Epithelial cell of esophagus (primary cell): ENCODE measurements around the gene LCNL1.
"Not testable (repeated sequence)": the region's sequence is repeated elsewhere in the genome, so short reads cannot be mapped to it uniquely, and the experiment has no call there.

Experiments
- DNase-seq: peaks from one replicate; pipeline ENCODE4 v3.0.0; 2010; ENCODE audit warnings: low read depth
- H3K4me3 ChIP-seq: 2 replicates; pipeline ENCODE4 v1.5.1; 2011; ENCODE audit warnings: mild to moderate bottlenecking, low read length, control low read depth
- TF ChIP-seq, protein P1 (sequence below): IDR thresholded peaks from 2 replicates; pipeline ENCODE4 v1.5.1; 2011; ENCODE audit warnings: low read depth, mild to moderate bottlenecking, low read length, control low read depth, inconsistent platforms; ENCODE audit not compliant: insufficient read depth; ENCODE audit errors: missing control alignments

The LCNL1 gene

DNA sequence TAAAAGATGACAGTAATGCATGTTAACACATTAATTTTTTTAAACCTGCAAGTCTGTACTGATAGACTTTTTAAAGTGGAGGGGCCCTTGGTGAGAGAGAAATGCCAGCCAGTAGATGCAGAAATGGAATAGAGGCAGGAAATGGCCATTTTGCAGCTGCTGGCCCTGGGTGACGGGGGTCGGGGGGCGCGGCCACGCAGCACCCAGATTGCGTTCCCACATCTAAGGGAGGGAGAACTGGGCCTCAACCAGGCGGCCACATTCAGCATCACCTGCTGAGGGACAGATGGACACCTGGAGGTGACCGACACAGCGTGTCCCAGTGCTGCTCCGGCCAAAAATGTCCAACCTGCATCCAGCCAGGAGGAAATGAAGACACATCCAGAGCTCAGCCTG, 19.9 kb downstream of the LCNL1 start:
- DNase-seq, result no peak
- TF ChIP-seq, protein P1, sequence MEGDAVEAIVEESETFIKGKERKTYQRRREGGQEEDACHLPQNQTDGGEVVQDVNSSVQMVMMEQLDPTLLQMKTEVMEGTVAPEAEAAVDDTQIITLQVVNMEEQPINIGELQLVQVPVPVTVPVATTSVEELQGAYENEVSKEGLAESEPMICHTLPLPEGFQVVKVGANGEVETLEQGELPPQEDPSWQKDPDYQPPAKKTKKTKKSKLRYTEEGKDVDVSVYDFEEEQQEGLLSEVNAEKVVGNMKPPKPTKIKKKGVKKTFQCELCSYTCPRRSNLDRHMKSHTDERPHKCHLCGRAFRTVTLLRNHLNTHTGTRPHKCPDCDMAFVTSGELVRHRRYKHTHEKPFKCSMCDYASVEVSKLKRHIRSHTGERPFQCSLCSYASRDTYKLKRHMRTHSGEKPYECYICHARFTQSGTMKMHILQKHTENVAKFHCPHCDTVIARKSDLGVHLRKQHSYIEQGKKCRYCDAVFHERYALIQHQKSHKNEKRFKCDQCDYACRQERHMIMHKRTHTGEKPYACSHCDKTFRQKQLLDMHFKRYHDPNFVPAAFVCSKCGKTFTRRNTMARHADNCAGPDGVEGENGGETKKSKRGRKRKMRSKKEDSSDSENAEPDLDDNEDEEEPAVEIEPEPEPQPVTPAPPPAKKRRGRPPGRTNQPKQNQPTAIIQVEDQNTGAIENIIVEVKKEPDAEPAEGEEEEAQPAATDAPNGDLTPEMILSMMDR, result no peak
- no peak overlapping the region for H3K4me3 ChIP-seq

DNA sequence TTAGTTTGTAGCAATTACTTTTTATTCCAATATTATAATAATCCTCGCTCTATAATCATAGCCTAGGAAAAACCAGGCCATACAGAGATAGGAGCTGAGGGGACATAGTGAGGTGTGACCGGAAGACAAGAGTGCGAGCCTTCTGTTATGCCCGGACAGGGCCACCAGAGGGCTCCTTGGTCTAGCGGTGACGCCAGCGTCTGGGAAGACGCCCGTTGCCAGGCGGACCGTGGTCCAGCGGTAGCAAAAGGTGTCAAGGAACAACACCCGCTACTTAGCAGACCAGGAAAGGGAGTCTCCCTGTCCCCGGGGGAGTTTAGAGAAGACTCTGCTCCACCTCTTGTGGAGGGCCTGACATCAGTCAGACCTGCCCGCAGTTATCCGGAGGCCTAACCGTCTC, 21.5 kb downstream of the LCNL1 start:
- DNase-seq, result not testable (repeated sequence)
- TF ChIP-seq, protein P1, result peak; percentile 29

DNA sequence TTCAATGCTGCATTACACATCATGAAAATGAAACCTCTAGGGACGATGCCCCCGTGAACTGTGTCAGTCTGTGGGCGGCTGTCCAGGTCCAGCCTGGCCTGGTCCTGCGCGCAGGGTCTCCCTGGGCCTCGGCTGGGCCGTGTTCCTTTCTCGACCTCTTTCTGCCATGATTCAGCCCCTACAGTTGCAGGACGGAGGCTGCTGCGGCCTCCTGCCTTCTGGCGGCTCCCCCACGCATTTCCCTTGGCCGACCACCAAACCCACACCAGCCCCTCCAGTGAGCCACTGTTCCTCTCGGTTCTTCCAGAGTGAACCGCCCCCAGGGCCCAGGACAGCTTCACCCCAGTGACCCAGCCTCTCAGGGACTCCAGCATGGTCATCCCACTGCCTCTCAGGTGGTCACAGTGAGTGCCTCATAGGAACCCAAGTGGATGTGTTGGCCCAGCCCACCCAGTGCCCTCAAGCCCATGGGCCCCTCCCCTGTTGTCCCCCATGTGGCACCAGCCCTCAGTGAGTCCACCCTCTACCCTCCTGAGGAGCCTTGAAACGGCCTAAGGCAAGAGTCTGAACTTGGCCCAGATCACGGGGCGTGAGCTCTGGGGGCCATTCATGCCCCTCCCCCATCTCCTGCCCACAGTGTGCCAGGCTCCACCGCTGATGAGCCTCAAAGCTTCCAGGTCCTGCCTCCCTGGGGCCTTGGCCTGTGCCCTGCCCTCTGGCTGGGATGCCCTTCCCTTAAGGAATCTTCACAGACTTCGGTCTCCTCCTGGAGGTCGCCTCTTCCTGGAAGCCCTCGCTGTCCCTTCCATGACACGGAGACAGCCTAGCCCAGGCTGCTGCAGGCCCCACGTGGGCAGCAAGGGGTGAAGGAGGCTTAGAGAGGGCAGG, 23.6 kb downstream of the LCNL1 start:
- no peak overlapping the region for H3K4me3 ChIP-seq
- DNase-seq, result no peak
- TF ChIP-seq, protein P1, result no peak

More for the DNA sequence above, 21.5 kb downstream of the LCNL1 start:
- H3K4me3 ChIP-seq, result not testable (repeated sequence)

DNA sequence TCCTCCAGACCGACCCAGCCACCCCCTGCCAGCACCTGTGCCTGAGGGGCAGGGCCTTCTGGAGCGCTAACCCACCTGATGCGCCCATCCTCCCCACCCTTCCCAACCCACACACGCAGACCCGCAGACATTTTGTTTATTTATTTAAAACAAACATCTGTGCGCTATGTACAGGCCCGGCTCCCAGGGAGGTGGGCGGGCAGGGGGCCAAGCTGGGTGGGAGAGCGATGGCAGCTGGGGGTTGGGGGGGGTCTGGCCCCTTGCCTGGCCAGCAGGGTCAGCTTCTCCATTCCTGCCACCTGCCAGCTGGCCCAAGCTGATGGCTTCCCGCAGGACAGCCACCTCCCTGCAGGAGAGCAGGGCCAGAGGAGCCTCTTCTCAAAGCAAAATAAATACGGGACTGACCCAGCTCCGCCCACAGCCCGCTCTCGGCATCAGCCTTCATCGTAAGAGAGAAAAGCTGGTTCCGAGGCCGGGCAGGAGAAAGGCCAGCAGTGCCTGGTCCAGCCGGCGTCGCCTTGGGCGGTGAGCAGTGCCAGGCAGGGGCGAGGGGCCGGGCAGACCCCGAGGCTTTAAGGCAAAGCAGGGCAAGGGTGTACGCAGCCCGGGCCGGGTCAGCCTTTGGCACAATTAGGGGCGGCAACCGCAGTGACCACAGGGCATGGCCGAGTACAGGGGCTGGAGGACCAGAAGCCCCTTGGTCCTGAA, 24.5 kb downstream of the LCNL1 start:
- H3K4me3 ChIP-seq, result no peak overlapping the region
- TF ChIP-seq, protein P1, result no peak
- no peak for DNase-seq

DNA sequence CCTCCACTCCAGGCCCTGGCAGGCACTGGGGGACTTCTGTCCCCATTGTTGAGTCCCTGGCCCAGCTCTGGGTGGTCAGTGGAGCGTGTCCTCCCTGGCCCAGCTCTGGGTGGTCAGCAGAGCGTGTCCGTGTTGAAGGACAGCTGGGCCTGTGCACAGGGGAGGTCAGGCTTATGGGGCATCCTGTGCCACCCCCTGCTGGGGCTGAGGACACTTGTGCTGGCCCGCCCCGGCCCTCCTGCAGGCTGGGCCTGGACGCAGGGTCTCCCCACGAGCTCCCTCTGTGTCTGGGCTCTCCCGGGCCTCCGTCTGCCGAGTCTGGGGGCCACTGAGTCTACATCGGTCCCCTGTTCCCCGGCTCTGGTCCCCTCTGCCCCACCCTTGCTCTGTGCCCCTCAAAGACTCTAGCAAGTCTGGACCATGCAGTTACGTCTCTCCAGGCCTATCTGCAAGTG, 25.1 kb downstream of the LCNL1 start:
- TF ChIP-seq, protein P1, result no peak
- H3K4me3 ChIP-seq, result no peak overlapping the region
- DNase-seq, result no peak

DNA sequence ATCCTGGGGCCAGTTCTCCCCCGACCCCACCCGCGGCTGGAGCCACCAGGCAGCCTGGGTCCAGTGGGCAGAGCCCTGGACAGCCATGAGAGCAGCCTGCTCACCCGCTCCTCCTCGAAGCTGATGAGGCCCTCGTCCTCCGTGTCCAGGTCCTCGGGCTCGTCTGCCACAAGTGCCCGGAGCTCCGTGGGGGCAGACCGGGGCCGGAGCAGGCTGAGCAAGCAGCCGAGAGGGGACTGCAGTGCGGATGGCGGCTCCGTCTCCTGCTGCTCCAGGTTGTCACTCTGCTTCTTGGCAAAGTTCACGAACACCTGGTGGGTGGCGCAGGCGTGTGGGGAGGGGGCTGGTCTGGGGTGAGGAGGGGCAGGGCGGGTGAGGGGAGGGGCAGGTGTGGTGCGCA, 25.5 kb downstream of the LCNL1 start:
- no peak for DNase-seq
- H3K4me3 ChIP-seq, result no peak overlapping the region

More for the DNA sequence above, 25.5 kb downstream of the LCNL1 start:
- TF ChIP-seq, protein P1, result no peak
